ENCODE results near the gene DSC2.
"Not testable (repeated sequence)": the region's sequence is repeated elsewhere in the genome, so short reads cannot be mapped to it uniquely, and the experiment has no call there.

DSC2 gene

DNA sequence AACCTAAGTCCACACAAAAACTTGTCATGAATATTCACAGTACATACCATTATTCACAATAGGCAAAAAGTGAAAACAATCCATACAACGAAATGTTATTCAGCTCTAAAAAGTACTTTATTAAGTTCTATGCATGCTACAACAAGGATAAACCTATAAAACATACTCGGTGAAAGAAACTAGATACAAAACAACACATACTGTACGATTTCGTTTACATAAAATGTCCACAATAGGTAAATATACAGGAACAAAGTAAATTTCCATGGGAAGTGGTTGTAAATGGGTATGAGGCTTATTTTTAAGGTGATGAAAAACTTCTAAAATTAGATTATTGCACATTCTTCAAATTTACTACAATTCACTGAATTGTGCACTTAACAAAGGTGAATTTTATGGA lies 67.7 kb downstream of the DSC2 start:
- Histone ChIP-seq H3K4me2 (ENCODE audit: low read depth, low read length) (no peak overlapping the region), H2AFZ (ENCODE audit: low read length) (no peak overlapping the region), H3K9me2 (replicated peaks; ENCODE audit: insufficient read depth, low read length) (no peaks in the 10 kb centered on the region), H3K9ac (ENCODE audit: low read length) (no peak overlapping the region), H3K4me1 (ENCODE audit: low read length) (no peaks in the 10 kb centered on the region), H3K79me2 (ENCODE audit: low read length) (no peaks in the 10 kb centered on the region), H3K4me3 (ENCODE audit: low read length) (no peak overlapping the region), H4K20me1 (ENCODE audit: insufficient read depth, low read length) (no peaks in the 10 kb centered on the region), H3K27ac (ENCODE audit: low read length) (no peak overlapping the region), H3K36me3 (replicated peaks; ENCODE audit: insufficient read depth, low read length) (no peaks in the 10 kb centered on the region), H3K9me3 (replicated peaks; ENCODE audit: insufficient read depth, low read length) (no peaks in the 10 kb centered on the region), H3F3A (ENCODE audit: insufficient read depth, low read length) (no peaks in the 10 kb centered on the region), H3K27me3 (replicated peaks; ENCODE audit: insufficient read depth, low read length) (no peaks in the 10 kb centered on the region)
- TF ChIP-seq CTCF (IDR thresholded peaks at IDR 0.05; ENCODE audit: low read length) (no peak), EZH2 (optimal IDR thresholded peaks at IDR 0.05; ENCODE audit: low read depth, low read length) (no peak), EZH2phosphoT487 (IDR thresholded peaks at IDR 0.05; ENCODE audit: low read length) (no peak)
- DNase-seq = no peak

DNA sequence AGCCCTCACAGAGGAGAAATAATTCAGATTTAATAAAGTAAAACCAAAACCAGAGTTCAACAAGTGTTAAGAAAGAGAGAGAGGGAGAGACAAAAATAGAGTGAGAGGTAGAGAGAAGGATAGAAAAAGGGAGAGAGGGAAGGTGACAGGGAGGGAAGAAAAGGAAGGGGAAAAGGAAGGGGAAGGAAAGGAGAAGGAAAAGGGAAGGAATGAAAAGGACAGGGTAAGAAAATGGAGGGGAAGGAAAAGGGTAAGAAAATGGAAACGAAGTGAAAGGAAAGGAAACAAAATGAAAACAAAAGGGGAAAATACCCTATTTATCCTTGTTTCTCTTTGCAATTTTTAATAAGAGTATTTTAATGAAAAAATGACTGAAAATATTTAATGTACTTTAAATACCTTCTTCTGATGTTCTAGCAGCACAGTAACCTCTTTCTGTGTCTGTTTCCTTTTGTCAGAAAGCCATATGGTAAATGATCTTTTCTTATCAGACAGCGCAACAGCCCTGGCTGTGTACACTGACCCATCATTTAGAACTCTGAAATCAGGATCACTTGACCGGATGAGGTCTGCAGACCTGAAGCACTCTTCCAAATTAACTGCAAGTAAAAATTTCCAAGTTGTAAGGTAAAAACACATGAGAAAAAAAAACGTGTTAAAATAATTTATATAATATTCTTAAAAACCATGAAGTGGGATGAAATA lies 71.5 kb downstream of the DSC2 start:
- H3K9me2 ChIP-seq (replicated peaks; ENCODE audit: insufficient read depth, low read length) = no peaks in the 10 kb centered on the region
- no peak overlapping the region for H3K4me3 ChIP-seq (ENCODE audit: low read length)
- no peak for TF ChIP-seq CTCF (IDR thresholded peaks at IDR 0.05; ENCODE audit: low read length)
- no peak for TF ChIP-seq EZH2phosphoT487 (IDR thresholded peaks at IDR 0.05; ENCODE audit: low read length)
- TF ChIP-seq EZH2 (optimal IDR thresholded peaks at IDR 0.05; ENCODE audit: low read depth, low read length) = no peak
- H2AFZ ChIP-seq (ENCODE audit: low read length) = no peak overlapping the region; the same call in 1 of the 2 replicates
- no peaks in the 10 kb centered on the region for H4K20me1 ChIP-seq (ENCODE audit: insufficient read depth, low read length)
- DNase-seq = no peak
- H3K4me2 ChIP-seq (ENCODE audit: low read depth, low read length) = no peak overlapping the region
- H3K79me2 ChIP-seq (ENCODE audit: low read length) = no peaks in the 10 kb centered on the region
- H3F3A ChIP-seq (ENCODE audit: insufficient read depth, low read length) = no peaks in the 10 kb centered on the region
- no peaks in the 10 kb centered on the region for H3K27me3 ChIP-seq (replicated peaks; ENCODE audit: insufficient read depth, low read length)
- H3K36me3 ChIP-seq (replicated peaks; ENCODE audit: insufficient read depth, low read length) = no peaks in the 10 kb centered on the region
- no peak overlapping the region for H3K9ac ChIP-seq (ENCODE audit: low read length)
- no peaks in the 10 kb centered on the region for H3K9me3 ChIP-seq (replicated peaks; ENCODE audit: insufficient read depth, low read length)
- H3K27ac ChIP-seq (ENCODE audit: low read length) = no peak overlapping the region
- no peaks in the 10 kb centered on the region for H3K4me1 ChIP-seq (ENCODE audit: low read length)

GRCh38 chr18:31015715-31016434 lies 86.3 kb downstream of the DSC2 start:
- Histone ChIP-seq H3K9me3 (replicated peaks; ENCODE audit: insufficient read depth, low read length) (no peaks in the 10 kb centered on the region), H3K9me2 (replicated peaks; ENCODE audit: insufficient read depth, low read length) (no peaks in the 10 kb centered on the region), H3K4me2 (ENCODE audit: low read depth, low read length) (no peak overlapping the region), H3K4me3 (ENCODE audit: low read length) (no peak overlapping the region), H3F3A (ENCODE audit: insufficient read depth, low read length) (no peaks in the 10 kb centered on the region), H3K27me3 (replicated peaks; ENCODE audit: insufficient read depth, low read length) (no peaks in the 10 kb centered on the region), H3K79me2 (ENCODE audit: low read length) (no peaks in the 10 kb centered on the region), H3K27ac (ENCODE audit: low read length) (no peak overlapping the region), H2AFZ (ENCODE audit: low read length) (no peak overlapping the region), H3K4me1 (ENCODE audit: low read length) (no peaks in the 10 kb centered on the region), H4K20me1 (ENCODE audit: insufficient read depth, low read length) (no peaks in the 10 kb centered on the region), H3K9ac (ENCODE audit: low read length) (no peak overlapping the region), H3K36me3 (replicated peaks; ENCODE audit: insufficient read depth, low read length) (no peaks in the 10 kb centered on the region)
- no peak for TF ChIP-seq EZH2 (optimal IDR thresholded peaks at IDR 0.05; ENCODE audit: low read depth, low read length)
- TF ChIP-seq EZH2phosphoT487 (IDR thresholded peaks at IDR 0.05; ENCODE audit: low read length) = no peak
- no peak for TF ChIP-seq CTCF (IDR thresholded peaks at IDR 0.05; ENCODE audit: low read length)
- no peak for DNase-seq

DNA sequence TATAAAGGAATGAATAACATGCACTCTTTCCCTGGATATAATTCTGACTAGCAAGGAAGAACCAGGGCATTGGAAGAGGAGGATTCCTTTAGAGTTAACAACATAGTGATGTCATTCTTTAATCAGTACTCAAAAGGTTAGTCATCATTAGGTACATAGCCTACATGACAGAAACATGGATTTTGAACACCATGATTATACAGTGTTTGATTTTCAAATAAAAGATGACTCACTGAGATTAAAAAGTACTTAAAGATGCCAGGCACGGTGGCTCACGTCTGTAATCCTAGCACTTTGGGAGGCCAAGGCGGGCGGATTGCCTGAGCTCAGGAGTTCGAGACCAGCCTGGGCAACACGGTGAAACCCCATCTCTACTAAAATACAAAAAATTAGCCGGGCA lies 90.8 kb downstream of the DSC2 start:
- not testable (repeated sequence) for H3K9me3 ChIP-seq (replicated peaks; ENCODE audit: insufficient read depth, low read length); DNase-seq; H3K4me1 ChIP-seq (ENCODE audit: low read length); H3K4me3 ChIP-seq (ENCODE audit: low read length); H3K4me2 ChIP-seq (ENCODE audit: low read depth, low read length); H3K79me2 ChIP-seq (ENCODE audit: low read length); H4K20me1 ChIP-seq (ENCODE audit: insufficient read depth, low read length); H3K36me3 ChIP-seq (replicated peaks; ENCODE audit: insufficient read depth, low read length); H3K9ac ChIP-seq (ENCODE audit: low read length); H3F3A ChIP-seq (ENCODE audit: insufficient read depth, low read length); H3K27ac ChIP-seq (ENCODE audit: low read length); H3K27me3 ChIP-seq (replicated peaks; ENCODE audit: insufficient read depth, low read length); H3K9me2 ChIP-seq (replicated peaks; ENCODE audit: insufficient read depth, low read length); H2AFZ ChIP-seq (ENCODE audit: low read length)

Measured in MM.1S (cell line).